ENCODE results near the gene PAAF1. TPM values are rescaled to one million over a fixed set of nuclear protein-coding genes. Genes with fewer than 3 reads are reported as not detected.
A peak's percentile ranks its signal among the peaks of the same experiment; 100 is the strongest.

Gene PAAF1
- 41.0 TPM for polyA plus RNA-seq (2013, experiment 1 of 2)
- 41.3 TPM for polyA plus RNA-seq (2013, experiment 2 of 2)

GRCh38 chr11:73876424-73877310 is at the start of gene PAAF1, which contains the start of gene COA4:
TSS of gene PAAF1 (plus strand) at chr11:73876999. CDS start at chr11:73877022, 23 bp downstream.
TSS of gene COA4 (minus strand) at chr11:73876846. CDS start at chr11:73873378, 3,468 bp downstream.
- WGBS, 2 donors (ENCODE audit: extremely low coverage in 2 of 2, insufficient read length in 2 of 2, insufficient replicate concordance in 1 of 2) = no CpG with 5 or more reads among the region's 57 CpGs
- no peak within 1 kb of the TSS for H2BK120ac ChIP-seq (ENCODE audit: low read depth, low read length)
- peaks cover 0 to 3% of the 10 kb centered on the region in 2 donors for H3K9me3 ChIP-seq (replicated peaks in 1 of 2; ENCODE audit: control insufficient read depth in 2 of 2, insufficient read depth in 1 of 2, low read depth in 1 of 2, low read length in 2 of 2)
- H3K9ac ChIP-seq (ENCODE audit: low read depth, low read length, poor library complexity) = peak within 1 kb of the TSS; percentile 94
- H3K4me1 ChIP-seq (ENCODE audit: control insufficient read depth in 2 of 2, insufficient read depth in 1 of 2, low read depth in 1 of 2, low read length in 2 of 2) = peaks cover 6 to 7% of the 10 kb centered on the region in 2 donors
- H4K8ac ChIP-seq (ENCODE audit: low read depth, low read length) = no peak within 1 kb of the TSS
- H3K79me1 ChIP-seq (ENCODE audit: low read depth, low read length) = peaks cover 9% of the 10 kb centered on the region
- H3K23ac ChIP-seq (ENCODE audit: low read depth, low read length, poor library complexity) = peak within 1 kb of the TSS; percentile 66
- H2AFZ ChIP-seq (ENCODE audit: low read length) = peak within 1 kb of the TSS; percentile 78
- no peak within 1 kb of the TSS for H3K4ac ChIP-seq (ENCODE audit: low read length)
- peak within 1 kb of the TSS; percentile 87 for H3K27ac ChIP-seq (replicated peaks; ENCODE audit: low read length)
- peak within 1 kb of the TSS; percentile 87 for H3K18ac ChIP-seq (ENCODE audit: low read length)
- H3K36me3 ChIP-seq (replicated peaks in 1 of 2; ENCODE audit: control insufficient read depth in 2 of 2, insufficient read depth in 2 of 2, low read length in 2 of 2) = peaks cover 16 to 56% of the 10 kb centered on the region in 2 donors
- no peaks in the 10 kb centered on the region for H3K27me3 ChIP-seq (ENCODE audit: control insufficient read depth in 3 of 3, insufficient read depth in 3 of 3, low read depth in 1 of 3, low read length in 3 of 3)
- H3K14ac ChIP-seq (ENCODE audit: low read length) = peak within 1 kb of the TSS; percentile 85
- peak within 1 kb of the TSS; percentile 31 for H2BK5ac ChIP-seq (ENCODE audit: low read length)
- no peak within 1 kb of the TSS for H2BK12ac ChIP-seq (ENCODE audit: low read length)
- peak within 1 kb of the TSS; percentile 89 for H3K4me2 ChIP-seq (ENCODE audit: insufficient read depth, low read length, poor library complexity, severe bottlenecking)
- H4K91ac ChIP-seq (ENCODE audit: low read depth, low read length, poor library complexity) = peak within 1 kb of the TSS; percentile 7
- no peak within 1 kb of the TSS for H2BK15ac ChIP-seq (ENCODE audit: low read length)
- H3K4me3 ChIP-seq (ENCODE audit: low read length in 2 of 2) = peak within 1 kb of the TSS; percentile 60 to 94
- peak within 1 kb of the TSS; percentile 44 for H2AK5ac ChIP-seq (ENCODE audit: low read depth, low read length)
- peak; percentile 99 for DNase-seq (ENCODE audit: low spot score)

- no peak overlapping the region for H3K4ac ChIP-seq (ENCODE audit: low read length)
- no peaks in the 10 kb centered on the region for H3K27me3 ChIP-seq (ENCODE audit: control insufficient read depth in 3 of 3, insufficient read depth in 3 of 3, low read depth in 1 of 3, low read length in 3 of 3)
- H2BK120ac ChIP-seq (ENCODE audit: low read depth, low read length) = no peak overlapping the region
- no peak for DNase-seq (ENCODE audit: low spot score)
- no CpG with 5 or more reads among the region's 1 CpG for WGBS, 2 donors (ENCODE audit: extremely low coverage in 2 of 2, insufficient read length in 2 of 2, insufficient replicate concordance in 1 of 2)
- H3K4me1 ChIP-seq (ENCODE audit: control insufficient read depth in 2 of 2, insufficient read depth in 1 of 2, low read depth in 1 of 2, low read length in 2 of 2) = peaks cover 0 to 2% of the 10 kb centered on the region in 2 donors
- no peak overlapping the region for H3K4me3 ChIP-seq (ENCODE audit: low read length in 2 of 2)
- H3K4me2 ChIP-seq (ENCODE audit: insufficient read depth, low read length, poor library complexity, severe bottlenecking) = no peak overlapping the region
- H2AFZ ChIP-seq (ENCODE audit: low read length) = no peak overlapping the region
- H3K27ac ChIP-seq (replicated peaks; ENCODE audit: low read length) = no peak overlapping the region
- no peak overlapping the region for H3K14ac ChIP-seq (ENCODE audit: low read length)
- no peaks in the 10 kb centered on the region for H3K9me3 ChIP-seq (replicated peaks in 1 of 2; ENCODE audit: control insufficient read depth in 2 of 2, insufficient read depth in 1 of 2, low read depth in 1 of 2, low read length in 2 of 2)
- no peak overlapping the region for H2BK15ac ChIP-seq (ENCODE audit: low read length)
- H4K91ac ChIP-seq (ENCODE audit: low read depth, low read length, poor library complexity) = no peak overlapping the region
- H3K79me1 ChIP-seq (ENCODE audit: low read depth, low read length) = no peaks in the 10 kb centered on the region
- no peak overlapping the region for H3K9ac ChIP-seq (ENCODE audit: low read depth, low read length, poor library complexity)
- H3K18ac ChIP-seq (ENCODE audit: low read length) = no peak overlapping the region
- no peak overlapping the region for H4K8ac ChIP-seq (ENCODE audit: low read depth, low read length)
- H3K36me3 ChIP-seq (replicated peaks in 1 of 2; ENCODE audit: control insufficient read depth in 2 of 2, insufficient read depth in 2 of 2, low read length in 2 of 2) = peaks cover 0 to 46% of the 10 kb centered on the region in 2 donors
- H2AK5ac ChIP-seq (ENCODE audit: low read depth, low read length) = no peak overlapping the region
- H3K23ac ChIP-seq (ENCODE audit: low read depth, low read length, poor library complexity) = no peak overlapping the region
- H2BK12ac ChIP-seq (ENCODE audit: low read length) = no peak overlapping the region
- no peak overlapping the region for H2BK5ac ChIP-seq (ENCODE audit: low read length)
These were observed 46.5 kb upstream of the PAAF1 start for GRCh38 chr11:73830261-73830660.

GRCh38 chr11:73833067-73833466 is 43.7 kb upstream of the PAAF1 start:
- DNase-seq (ENCODE audit: low spot score) = no peak
- Histone ChIP-seq H2BK15ac (ENCODE audit: low read length) (no peak overlapping the region), H3K27ac (replicated peaks; ENCODE audit: low read length) (no peak overlapping the region), H2AFZ (ENCODE audit: low read length) (no peak overlapping the region), H3K36me3 (replicated peaks in 1 of 2; ENCODE audit: control insufficient read depth in 2 of 2, insufficient read depth in 2 of 2, low read length in 2 of 2) (peaks cover 0 to 28% of the 10 kb centered on the region in 2 donors), H2BK5ac (ENCODE audit: low read length) (no peak overlapping the region), H4K91ac (ENCODE audit: low read depth, low read length, poor library complexity) (no peak overlapping the region), H2BK120ac (ENCODE audit: low read depth, low read length) (no peak overlapping the region), H3K9ac (ENCODE audit: low read depth, low read length, poor library complexity) (no peak overlapping the region), H4K8ac (ENCODE audit: low read depth, low read length) (no peak overlapping the region), H3K79me1 (ENCODE audit: low read depth, low read length) (no peaks in the 10 kb centered on the region), H3K9me3 (replicated peaks in 1 of 2; ENCODE audit: control insufficient read depth in 2 of 2, insufficient read depth in 1 of 2, low read depth in 1 of 2, low read length in 2 of 2) (no peaks in the 10 kb centered on the region), H3K27me3 (ENCODE audit: control insufficient read depth in 3 of 3, insufficient read depth in 3 of 3, low read depth in 1 of 3, low read length in 3 of 3) (no peaks in the 10 kb centered on the region), H3K14ac (ENCODE audit: low read length) (no peak overlapping the region), H3K4me2 (ENCODE audit: insufficient read depth, low read length, poor library complexity, severe bottlenecking) (no peak overlapping the region), H2BK12ac (ENCODE audit: low read length) (no peak overlapping the region), H3K4me1 (ENCODE audit: control insufficient read depth in 2 of 2, insufficient read depth in 1 of 2, low read depth in 1 of 2, low read length in 2 of 2) (peaks cover 0 to 2% of the 10 kb centered on the region in 2 donors), H3K23ac (ENCODE audit: low read depth, low read length, poor library complexity) (no peak overlapping the region), H3K4me3 (ENCODE audit: low read length in 2 of 2) (no peak overlapping the region), H3K18ac (ENCODE audit: low read length) (no peak overlapping the region), H3K4ac (ENCODE audit: low read length) (no peak overlapping the region), H2AK5ac (ENCODE audit: low read depth, low read length) (no peak overlapping the region)
- WGBS, 2 donors (ENCODE audit: extremely low coverage in 2 of 2, insufficient read length in 2 of 2, insufficient replicate concordance in 1 of 2) = no CpG with 5 or more reads among the region's 2 CpGs

GRCh38 chr11:73838443-73839122 is 38.2 kb upstream of the PAAF1 start:
- Histone ChIP-seq H3K23ac (ENCODE audit: low read depth, low read length, poor library complexity) (no peak overlapping the region), H3K4me2 (ENCODE audit: insufficient read depth, low read length, poor library complexity, severe bottlenecking) (no peak overlapping the region), H4K91ac (ENCODE audit: low read depth, low read length, poor library complexity) (no peak overlapping the region), H3K27me3 (ENCODE audit: control insufficient read depth in 3 of 3, insufficient read depth in 3 of 3, low read depth in 1 of 3, low read length in 3 of 3) (no peaks in the 10 kb centered on the region), H4K8ac (ENCODE audit: low read depth, low read length) (no peak overlapping the region), H2BK120ac (ENCODE audit: low read depth, low read length) (no peak overlapping the region), H3K9ac (ENCODE audit: low read depth, low read length, poor library complexity) (no peak overlapping the region), H3K4me3 (ENCODE audit: low read length in 2 of 2) (no peak overlapping the region), H2BK12ac (ENCODE audit: low read length) (no peak overlapping the region), H3K14ac (ENCODE audit: low read length) (no peak overlapping the region), H3K79me1 (ENCODE audit: low read depth, low read length) (no peaks in the 10 kb centered on the region), H2BK5ac (ENCODE audit: low read length) (no peak overlapping the region), H2AK5ac (ENCODE audit: low read depth, low read length) (no peak overlapping the region), H3K4me1 (ENCODE audit: control insufficient read depth in 2 of 2, insufficient read depth in 1 of 2, low read depth in 1 of 2, low read length in 2 of 2) (peaks cover 6 to 7% of the 10 kb centered on the region in 2 donors), H2AFZ (ENCODE audit: low read length) (peak overlapping the region; percentile 17), H3K9me3 (replicated peaks in 1 of 2; ENCODE audit: control insufficient read depth in 2 of 2, insufficient read depth in 1 of 2, low read depth in 1 of 2, low read length in 2 of 2) (no peaks in the 10 kb centered on the region), H3K36me3 (replicated peaks in 1 of 2; ENCODE audit: control insufficient read depth in 2 of 2, insufficient read depth in 2 of 2, low read length in 2 of 2) (peaks cover 2 to 11% of the 10 kb centered on the region in 2 donors), H3K27ac (replicated peaks; ENCODE audit: low read length) (peak overlapping the region; percentile 18), H3K4ac (ENCODE audit: low read length) (no peak overlapping the region), H3K18ac (ENCODE audit: low read length) (peak overlapping the region; percentile 21), H2BK15ac (ENCODE audit: low read length) (no peak overlapping the region)
- no peak for DNase-seq (ENCODE audit: low spot score)
- WGBS, 2 donors (ENCODE audit: extremely low coverage in 2 of 2, insufficient read length in 2 of 2, insufficient replicate concordance in 1 of 2) = no CpG with 5 or more reads among the region's 3 CpGs

Measured in neuronal stem cell (in vitro differentiated cells).